ENCODE measurements around the gene NPHP4. TPM values are rescaled to one million over a fixed set of nuclear protein-coding genes. Genes with fewer than 3 reads are reported as not detected.
A peak's percentile ranks its signal among the peaks of the same experiment; 100 is the strongest.

NPHP4 gene
- polyA plus RNA-seq, 3 donors from 2014 or later, result 0.59 to 1.4 (median 1.00) TPM

- peaks cover 0 to 6% (median 2%) of the 10 kb centered on the region in 3 donors for H3K27me3 Mint-ChIP-seq (ENCODE audit: low read depth in 3 of 3)
- H3K4me3 Mint-ChIP-seq, result no peak overlapping the region
- peaks cover 6 to 17% (median 16%) of the 10 kb centered on the region in 3 donors for H3K36me3 Mint-ChIP-seq
- no peaks in the 10 kb centered on the region for H3K4me1 Mint-ChIP-seq
- H3K27ac Mint-ChIP-seq, result no peak overlapping the region
- DNase-seq, result no peak
- H3K9me3 Mint-ChIP-seq, result no peaks in the 10 kb centered on the region
Observed at GRCh38 chr1:5877001-5877400, 115.2 kb downstream of the NPHP4 start.

- Mint-ChIP-seq H3K27ac (no peak overlapping the region), H3K36me3 (peaks cover 6 to 17% (median 16%) of the 10 kb centered on the region in 3 donors), H3K9me3 (no peaks in the 10 kb centered on the region), H3K4me1 (no peaks in the 10 kb centered on the region), H3K27me3 (ENCODE audit: low read depth in 3 of 3) (peaks cover 0 to 6% (median 2%) of the 10 kb centered on the region in 3 donors), H3K4me3 (no peak overlapping the region)
- DNase-seq, result no peak
Observed at GRCh38 chr1:5876094-5876650, 116.1 kb downstream of the NPHP4 start.

- no peaks in the 10 kb centered on the region for H3K4me1 Mint-ChIP-seq
- H3K4me3 Mint-ChIP-seq, result no peak overlapping the region
- peaks cover 6 to 17% (median 16%) of the 10 kb centered on the region in 3 donors for H3K36me3 Mint-ChIP-seq
- no peak overlapping the region for H3K27ac Mint-ChIP-seq
- DNase-seq, result no peak
- H3K9me3 Mint-ChIP-seq, result no peaks in the 10 kb centered on the region
- H3K27me3 Mint-ChIP-seq (ENCODE audit: low read depth in 3 of 3), result peaks cover 0 to 6% (median 2%) of the 10 kb centered on the region in 3 donors
Observed at GRCh38 chr1:5875345-5875910, 116.8 kb downstream of the NPHP4 start.

- no peak for DNase-seq
- H3K9me3 Mint-ChIP-seq, result no peaks in the 10 kb centered on the region
- no peaks in the 10 kb centered on the region for H3K4me1 Mint-ChIP-seq
- no peak overlapping the region for H3K4me3 Mint-ChIP-seq
- no peak overlapping the region for H3K27ac Mint-ChIP-seq
- peaks cover 0 to 5% (median 2%) of the 10 kb centered on the region in 3 donors for H3K27me3 Mint-ChIP-seq (ENCODE audit: low read depth in 3 of 3)
- peaks cover 6 to 11% (median 10%) of the 10 kb centered on the region in 3 donors for H3K36me3 Mint-ChIP-seq
Observed at GRCh38 chr1:5874416-5875110, 117.7 kb downstream of the NPHP4 start.

DNA sequence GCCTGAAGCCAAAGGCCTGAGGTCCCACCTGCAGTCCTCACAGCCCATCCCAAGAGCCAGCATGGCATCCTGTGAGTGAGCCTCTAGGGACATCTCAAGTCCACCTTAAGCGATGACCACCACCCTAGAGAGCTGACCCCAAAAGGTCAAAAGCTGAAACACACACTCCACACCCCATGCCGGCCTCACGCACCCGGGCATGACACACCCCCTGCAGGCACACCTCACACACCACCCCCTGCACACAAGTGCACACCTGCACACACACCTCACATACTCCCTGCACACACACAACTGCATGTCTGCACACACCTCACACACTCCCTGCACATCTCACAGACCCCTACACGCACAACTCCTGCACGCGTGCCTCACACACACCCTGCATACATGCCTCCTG lies 118.7 kb downstream of the NPHP4 start:
- H3K36me3 Mint-ChIP-seq, result peaks cover 5 to 6% (median 6%) of the 10 kb centered on the region in 3 donors
- no peak overlapping the region for H3K27ac Mint-ChIP-seq
- peaks cover 0 to 5% (median 1%) of the 10 kb centered on the region in 3 donors for H3K27me3 Mint-ChIP-seq (ENCODE audit: low read depth in 3 of 3)
- H3K4me1 Mint-ChIP-seq, result no peaks in the 10 kb centered on the region
- H3K4me3 Mint-ChIP-seq, result no peak overlapping the region
- DNase-seq, result no peak
- no peaks in the 10 kb centered on the region for H3K9me3 Mint-ChIP-seq

GRCh38 chr1:5872886-5873285 lies 119.3 kb downstream of the NPHP4 start:
- Mint-ChIP-seq H3K36me3 (peaks cover 5 to 6% (median 6%) of the 10 kb centered on the region in 3 donors), H3K27ac (no peak overlapping the region), H3K4me3 (no peak overlapping the region), H3K27me3 (ENCODE audit: low read depth in 3 of 3) (peaks cover 0 to 5% (median 1%) of the 10 kb centered on the region in 3 donors), H3K4me1 (no peaks in the 10 kb centered on the region), H3K9me3 (no peaks in the 10 kb centered on the region)
- no peak for DNase-seq

DNA sequence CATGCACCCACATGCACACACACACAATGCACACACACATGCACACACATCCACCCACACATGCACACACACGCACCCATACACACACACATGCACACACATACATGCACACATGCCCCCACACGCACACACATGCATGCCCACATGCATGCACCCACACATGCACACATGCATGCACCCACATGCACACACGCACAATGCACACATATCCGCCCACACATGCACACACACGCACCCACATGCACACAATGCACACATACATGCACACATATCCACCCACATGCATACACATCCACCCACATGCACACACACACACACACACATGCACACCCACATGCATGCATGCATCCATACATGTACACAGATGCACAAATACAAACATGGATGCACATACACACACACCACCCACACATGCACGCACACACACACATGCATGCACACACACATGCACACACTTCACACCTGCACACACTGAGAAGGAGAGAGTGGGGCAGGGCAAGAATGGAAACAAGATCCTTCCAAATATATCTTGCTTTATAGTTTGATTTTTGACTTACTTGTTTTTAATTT lies 123.2 kb downstream of the NPHP4 start:
- no peaks in the 10 kb centered on the region for H3K9me3 Mint-ChIP-seq
- H3K36me3 Mint-ChIP-seq, result peaks cover 4 to 6% (median 4%) of the 10 kb centered on the region in 3 donors
- H3K27ac Mint-ChIP-seq, result peak overlapping the region in 4 of 6 donors; percentile 16 to 62 (median 42)
- H3K27me3 Mint-ChIP-seq (ENCODE audit: low read depth in 3 of 3), result peaks cover 0 to 2% (median 1%) of the 10 kb centered on the region in 3 donors
- no peak overlapping the region for H3K4me3 Mint-ChIP-seq
- no peak for DNase-seq
- H3K4me1 Mint-ChIP-seq, result no peaks in the 10 kb centered on the region

DNA sequence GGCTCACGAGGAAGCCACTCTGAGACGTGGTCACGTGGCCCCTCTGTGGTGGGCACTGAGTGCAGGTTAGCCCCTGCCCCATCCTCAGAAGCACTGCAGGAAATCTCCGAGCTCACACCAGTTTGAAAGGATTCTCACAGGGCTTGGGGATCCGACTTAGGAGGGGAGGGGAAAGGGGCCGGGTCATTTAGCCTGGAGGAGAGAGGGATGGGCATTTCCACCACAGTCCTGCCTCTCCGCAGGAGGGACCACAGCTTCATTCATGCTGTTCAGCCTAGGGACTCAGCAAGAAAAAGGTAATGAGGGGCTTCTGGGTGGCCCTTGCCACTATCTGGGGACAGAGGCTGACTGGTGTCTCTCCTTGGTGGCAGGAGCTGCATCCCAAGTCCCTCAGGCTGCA lies 126.5 kb downstream of the NPHP4 start:
- no peaks in the 10 kb centered on the region for H3K9me3 Mint-ChIP-seq
- no peaks in the 10 kb centered on the region for H3K36me3 Mint-ChIP-seq
- no peaks in the 10 kb centered on the region for H3K4me1 Mint-ChIP-seq
- H3K27me3 Mint-ChIP-seq (ENCODE audit: low read depth in 3 of 3), result peaks cover 0 to 2% (median 1%) of the 10 kb centered on the region in 3 donors
- DNase-seq, result no peak
- H3K4me3 Mint-ChIP-seq, result no peak overlapping the region
- no peak overlapping the region for H3K27ac Mint-ChIP-seq

- H3K9me3 Mint-ChIP-seq, result no peaks in the 10 kb centered on the region
- H3K4me1 Mint-ChIP-seq, result no peaks in the 10 kb centered on the region
- no peak overlapping the region for H3K27ac Mint-ChIP-seq
- no peak for DNase-seq
- H3K4me3 Mint-ChIP-seq, result no peak overlapping the region
- H3K27me3 Mint-ChIP-seq (ENCODE audit: low read depth in 3 of 3), result peaks cover 0 to 2% (median 1%) of the 10 kb centered on the region in 3 donors
- H3K36me3 Mint-ChIP-seq, result no peaks in the 10 kb centered on the region
Observed at GRCh38 chr1:5865056-5865455, 127.2 kb downstream of the NPHP4 start.

DNA sequence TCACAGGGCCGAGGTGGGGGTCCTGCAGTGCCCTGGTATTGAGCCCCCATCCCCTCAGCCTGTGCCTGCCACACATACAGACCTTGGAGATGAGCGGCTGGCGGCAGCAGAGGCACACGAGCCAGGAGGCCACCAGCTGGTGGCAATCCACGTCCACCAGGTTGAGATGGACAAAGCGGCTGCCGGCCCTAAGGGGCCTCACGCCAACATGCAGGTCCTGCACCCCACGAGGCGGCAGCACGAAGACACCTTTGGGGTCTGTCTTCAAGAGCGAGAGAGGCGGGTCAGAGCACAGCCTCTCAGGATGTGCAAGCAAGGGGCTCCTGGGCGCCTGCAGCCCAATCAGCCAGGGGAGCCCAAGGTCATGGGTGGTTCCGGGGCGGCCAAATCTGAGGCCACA lies 128.0 kb downstream of the NPHP4 start:
- no peak overlapping the region for H3K4me3 Mint-ChIP-seq
- no peaks in the 10 kb centered on the region for H3K36me3 Mint-ChIP-seq
- peaks cover 0 to 1% (median 0%) of the 10 kb centered on the region in 3 donors for H3K27me3 Mint-ChIP-seq (ENCODE audit: low read depth in 3 of 3)
- H3K27ac Mint-ChIP-seq, result no peak overlapping the region
- no peak for DNase-seq
- no peaks in the 10 kb centered on the region for H3K9me3 Mint-ChIP-seq
- no peaks in the 10 kb centered on the region for H3K4me1 Mint-ChIP-seq

DNA sequence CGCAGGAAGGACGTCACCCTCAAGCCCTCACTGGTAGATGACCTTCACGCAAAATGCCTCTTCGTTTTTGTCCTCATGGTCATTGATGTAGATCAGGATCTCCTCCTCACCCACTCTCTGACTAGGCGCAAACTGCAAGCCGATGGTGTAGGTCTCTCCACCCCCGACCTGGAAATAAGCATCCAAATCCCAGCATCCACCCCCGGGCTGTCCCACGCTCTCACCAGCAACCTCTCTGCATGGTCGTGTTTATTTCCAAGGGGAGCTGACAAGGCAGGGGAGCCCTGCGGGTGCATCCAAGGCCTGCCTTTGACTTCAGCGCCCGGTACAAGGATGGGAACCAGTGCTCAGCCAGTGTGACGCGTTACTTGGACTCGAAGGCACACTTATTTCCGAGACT lies 129.0 kb downstream of the NPHP4 start:
- Mint-ChIP-seq H3K9me3 (no peaks in the 10 kb centered on the region), H3K27ac (no peak overlapping the region), H3K4me3 (no peak overlapping the region), H3K36me3 (no peaks in the 10 kb centered on the region), H3K27me3 (ENCODE audit: low read depth in 3 of 3) (no peaks in the 10 kb centered on the region), H3K4me1 (no peaks in the 10 kb centered on the region)
- DNase-seq, result no peak

DNA sequence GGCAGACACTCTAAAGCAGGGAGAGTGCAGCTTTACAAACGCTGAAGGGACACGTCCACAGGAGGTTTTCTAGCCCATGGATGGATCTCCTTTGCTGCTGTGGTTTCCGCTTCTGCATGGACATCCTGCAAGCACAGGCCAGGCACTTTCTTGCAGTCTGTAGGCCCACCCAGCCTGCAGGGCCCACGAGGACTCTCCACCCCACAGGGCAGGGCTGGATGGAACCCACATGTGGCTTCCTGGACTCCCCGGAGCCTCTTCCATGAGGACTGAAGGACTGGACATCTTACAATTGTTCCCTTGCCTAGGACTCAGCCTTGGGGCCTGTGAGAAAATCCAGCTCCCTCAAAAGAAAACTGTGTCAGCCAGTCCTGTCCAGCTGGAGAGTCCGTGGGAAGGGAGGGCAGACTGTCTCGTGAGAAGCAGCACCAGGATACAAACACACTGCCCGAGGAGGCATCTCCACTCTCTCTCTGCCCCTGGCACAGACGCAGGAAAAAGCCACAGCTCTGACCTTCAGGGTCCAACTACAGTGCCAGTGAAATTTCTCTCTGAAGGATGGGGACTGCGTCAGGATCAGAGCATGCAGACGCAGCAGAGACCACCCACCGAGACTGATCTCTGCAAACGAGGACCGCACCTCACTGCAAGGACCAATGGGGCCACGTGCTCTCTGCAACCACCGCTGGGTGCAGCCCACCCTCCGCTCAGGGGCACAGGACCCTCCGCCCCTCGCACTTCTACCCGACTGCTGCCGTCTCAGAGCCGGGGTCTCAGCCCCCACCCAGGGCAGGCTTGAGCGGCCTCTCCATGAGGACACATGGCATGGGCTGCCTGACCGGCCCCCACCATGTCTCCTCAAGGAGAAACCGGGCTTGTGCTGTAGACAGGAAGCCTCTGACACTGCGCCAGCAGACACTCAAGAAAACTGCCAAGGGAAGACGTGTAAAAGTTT lies 130.1 kb downstream of the NPHP4 start:
- H3K27ac Mint-ChIP-seq, result no peak overlapping the region
- no peaks in the 10 kb centered on the region for H3K4me1 Mint-ChIP-seq
- peaks cover 0 to 2% (median 0%) of the 10 kb centered on the region in 3 donors for H3K27me3 Mint-ChIP-seq (ENCODE audit: low read depth in 3 of 3)

DNA sequence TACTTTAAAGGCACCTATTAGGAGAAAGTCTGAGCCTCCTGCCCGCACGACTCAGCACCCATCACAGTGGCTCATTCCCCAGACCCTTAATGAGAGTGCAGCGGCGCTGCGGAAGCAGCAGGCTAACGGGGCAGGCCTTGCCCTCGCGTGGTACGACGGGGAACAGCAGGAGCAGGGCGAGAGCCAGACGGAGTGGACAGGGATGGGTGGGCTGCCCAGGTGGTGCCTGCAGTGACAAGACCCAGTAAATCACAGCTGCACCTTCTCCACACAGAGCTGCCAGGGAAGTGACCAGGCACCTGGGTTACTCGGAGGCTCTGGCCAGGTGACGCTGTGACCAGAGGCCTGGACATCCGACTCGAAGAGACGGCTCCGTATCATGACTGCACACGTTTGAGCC lies 131.9 kb downstream of the NPHP4 start:
- Mint-ChIP-seq H3K27me3 (ENCODE audit: low read depth in 3 of 3) (peaks cover 0 to 4% (median 0%) of the 10 kb centered on the region in 3 donors), H3K9me3 (no peaks in the 10 kb centered on the region), H3K4me3 (no peak overlapping the region), H3K27ac (no peak overlapping the region), H3K36me3 (no peaks in the 10 kb centered on the region), H3K4me1 (no peaks in the 10 kb centered on the region)
- DNase-seq, result no peak

More for the DNA sequence above, 130.1 kb downstream of the NPHP4 start:
- no peak for DNase-seq
- Mint-ChIP-seq H3K9me3 (no peaks in the 10 kb centered on the region), H3K4me3 (no peak overlapping the region), H3K36me3 (no peaks in the 10 kb centered on the region)

Measured in immature natural killer cell (primary cell).